ENCODE measurements around the gene XRCC2. TPM values are rescaled to one million over a fixed set of nuclear protein-coding genes. Genes with fewer than 3 reads are reported as not detected.

The XRCC2 gene
- polyA plus RNA-seq, 1 donor from 2014 or later, result 0.89 TPM

GRCh38 chr7:152596824-152597223 is 79.1 kb downstream of the XRCC2 start:
- Histone ChIP-seq H3K4me2 (ENCODE audit: low read length) (no peak overlapping the region), H3K9ac (ENCODE audit: low read length) (no peak overlapping the region), H3K4me3 (ENCODE audit: low read length) (no peak overlapping the region), H3K27ac (ENCODE audit: low read length) (no peak overlapping the region), H3K36me3 (ENCODE audit: insufficient read depth, low read length) (no peaks in the 10 kb centered on the region), H3K9me3 (ENCODE audit: low read length) (no peaks in the 10 kb centered on the region), H2AFZ (ENCODE audit: low read depth, low read length) (no peak overlapping the region), H3K27me3 (ENCODE audit: insufficient read depth, low read depth, low read length) (no peaks in the 10 kb centered on the region), H3K9me2 (ENCODE audit: insufficient read depth, low read length) (no peaks in the 10 kb centered on the region), H3F3A (ENCODE audit: insufficient read depth, low read length, poor library complexity, severe bottlenecking) (no peaks in the 10 kb centered on the region), H3K79me2 (replicated peaks; ENCODE audit: insufficient read depth, low read length) (no peaks in the 10 kb centered on the region), H4K20me1 (ENCODE audit: insufficient read depth) (no peaks in the 10 kb centered on the region)
- TF ChIP-seq RAD21 (conservative IDR thresholded peaks at IDR 0.05) (no peak), CTCF (IDR thresholded peaks at IDR 0.05; ENCODE audit: poor library complexity, severe bottlenecking) (no peak), SMC3 (conservative IDR thresholded peaks at IDR 0.05; ENCODE audit: poor library complexity) (no peak), POLR2AphosphoS5 (IDR thresholded peaks at IDR 0.05) (no peak), MXI1 (conservative IDR thresholded peaks at IDR 0.05; ENCODE audit: poor library complexity, severe bottlenecking) (no peak), REST (IDR thresholded peaks at IDR 0.05; ENCODE audit: borderline replicate concordance) (no peak), EP300 (conservative IDR thresholded peaks at IDR 0.05; ENCODE audit: poor library complexity, severe bottlenecking) (no peak), EZH2 (IDR thresholded peaks at IDR 0.05; ENCODE audit: borderline replicate concordance, insufficient read depth, low read length, poor library complexity, severe bottlenecking) (no peak), TAF1 (IDR thresholded peaks at IDR 0.05; ENCODE audit: low read depth) (no peak)

Small RNA genes lying within 50 kb of the gene (small RNA-seq; reads per million reads assigned to genes)
- gene RF00568, result 0 to 0.03 (median 0) reads per million in 3 experiments

Other genes starting within 250 kb of the XRCC2 start
- gene KMT2C, start 240.1 kb downstream of the XRCC2 start, polyA plus RNA-seq, result 29.8 and 32.8 TPM in 2 replicates
- 26.4 and 26.7 TPM in 2 replicates for gene ACTR3B, start 83.6 kb upstream of the XRCC2 start, polyA plus RNA-seq

All from neural cell (in vitro differentiated cells).